Amygdala (tissue), 56 donors: ENCODE results near the gene CCDC15.
"Not testable (repeated sequence)": the region's sequence is repeated elsewhere in the genome, so short reads cannot be mapped to it uniquely, and the experiment has no call there.

Source experiments
- DNase-seq, 56 donors: peaks; one replicate each; lab custom pipeline; 2025; lab: John Stamatoyannopoulos, UW

CCDC15 gene

DNA sequence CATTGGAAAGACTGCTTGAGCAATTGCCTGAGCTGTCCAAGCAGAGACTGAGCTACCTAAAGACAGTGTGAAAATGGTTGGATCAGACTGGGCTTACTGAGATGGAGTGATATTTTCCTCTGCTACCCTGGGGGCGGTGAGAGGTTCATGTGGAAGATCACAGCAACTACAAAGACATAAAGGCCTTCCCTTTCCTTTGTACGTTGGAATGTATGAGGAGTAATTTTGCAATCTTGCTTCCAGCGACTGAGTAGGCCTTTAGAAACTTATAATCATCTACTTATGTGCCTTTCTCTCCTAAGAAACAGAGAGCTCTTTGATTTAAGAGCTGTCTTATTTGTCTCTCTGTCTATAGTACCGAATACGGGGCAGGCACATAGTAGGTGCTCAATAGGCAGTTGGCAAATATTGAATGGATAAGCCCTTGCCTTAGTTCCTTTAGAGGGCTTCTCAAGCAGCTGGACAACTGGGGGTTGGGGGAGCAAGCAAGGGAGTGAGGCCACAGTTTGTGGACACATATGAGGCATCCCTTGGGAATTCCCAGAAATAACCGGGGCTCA lies 15.7 kb upstream of the CCDC15 start:
- no peak for DNase-seq

DNA sequence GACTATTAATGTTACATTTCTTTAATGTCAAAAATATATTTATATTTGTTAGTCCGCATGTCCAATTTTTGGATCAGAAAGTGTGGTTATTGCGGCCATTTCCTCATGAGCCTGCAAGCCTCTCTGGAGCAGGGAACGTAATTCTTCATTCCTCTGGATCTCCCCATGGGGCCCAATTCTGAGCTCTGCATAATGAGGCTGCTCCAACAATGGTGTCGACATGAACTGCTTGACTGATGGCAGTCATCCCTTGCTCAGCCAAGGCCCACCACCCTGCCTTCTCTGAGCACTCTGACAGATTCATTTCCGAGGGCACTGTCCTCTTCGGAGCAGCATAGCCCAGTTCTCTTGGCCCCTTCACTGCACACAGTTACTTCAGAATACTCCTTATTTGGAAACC lies 15.0 kb upstream of the CCDC15 start:
- no peak for DNase-seq

DNA sequence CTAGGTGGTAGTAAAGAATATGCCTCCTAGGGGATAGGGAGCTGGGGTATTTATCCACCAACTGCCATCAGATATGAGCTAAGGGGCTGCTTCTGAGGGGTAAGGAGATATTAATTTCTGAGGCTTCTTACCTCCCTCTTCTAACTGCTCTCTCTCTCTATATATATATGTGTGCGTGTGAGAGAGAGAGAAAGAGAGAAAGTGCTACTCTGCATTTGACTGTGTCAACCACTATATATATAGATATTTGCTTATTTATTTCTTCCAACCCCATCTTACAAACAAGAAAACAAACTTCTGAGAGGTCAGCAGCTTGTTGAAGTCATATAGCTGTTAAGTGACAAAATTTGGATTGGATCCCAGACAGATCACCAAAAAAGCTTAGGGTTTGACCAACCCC lies 12.3 kb upstream of the CCDC15 start:
- no peak for DNase-seq

DNA sequence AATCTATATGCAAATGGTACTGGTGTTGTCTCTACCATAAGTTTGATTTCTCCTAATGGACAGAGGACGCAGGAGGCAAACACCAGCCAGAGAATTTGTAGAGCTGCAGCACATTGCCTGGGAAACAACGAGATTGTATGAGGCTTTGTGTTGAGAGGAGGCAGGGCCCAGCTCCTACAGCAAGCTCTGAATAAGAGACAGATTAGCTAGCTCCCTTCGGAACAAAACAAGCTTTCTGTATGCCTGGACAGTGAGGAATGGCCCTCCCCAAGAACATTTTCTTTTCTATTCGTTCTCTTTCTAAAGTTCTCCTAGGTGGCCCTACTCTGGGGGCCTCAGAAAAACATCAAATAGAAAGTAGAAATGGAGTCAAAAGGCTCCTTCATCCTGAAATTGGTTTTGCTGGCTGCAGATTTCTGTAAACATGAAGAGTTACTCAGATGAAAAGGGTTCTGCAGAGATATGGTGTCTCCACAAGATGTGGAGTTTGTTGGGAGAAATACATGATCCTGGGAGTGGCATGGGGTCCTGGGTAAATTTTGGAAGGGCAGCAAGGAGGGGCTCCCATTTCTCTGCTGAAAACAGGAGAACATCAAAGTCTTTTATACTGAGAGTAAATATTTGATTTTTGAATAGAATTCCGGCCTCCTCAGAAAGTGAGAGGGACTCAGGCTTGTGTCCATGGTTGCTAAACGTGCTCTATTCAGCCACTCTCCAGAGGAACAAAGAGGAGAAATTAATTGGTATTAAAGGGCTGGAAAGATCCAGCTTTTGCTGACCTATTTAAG lies 11.3 kb upstream of the CCDC15 start:
- peak in 41 of 56 donors; percentile 14 to 92 (median 63) for DNase-seq

DNA sequence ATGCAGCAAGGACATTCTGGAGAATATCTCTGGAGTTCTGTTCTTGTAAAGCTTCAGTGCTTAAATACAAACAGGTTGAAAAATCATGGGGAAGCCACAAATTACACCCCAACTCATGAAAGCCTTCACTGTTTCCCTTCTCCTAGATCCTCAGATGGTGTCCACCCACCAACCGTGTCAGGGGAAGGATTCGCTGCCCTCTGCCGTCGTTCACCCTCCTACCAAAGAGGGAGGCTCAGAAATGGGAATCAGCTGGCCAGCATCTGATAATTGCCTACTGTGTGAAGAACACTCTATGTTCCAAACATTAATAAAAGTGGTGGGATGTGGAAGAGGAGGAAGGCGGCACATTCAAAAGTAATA lies 10.8 kb upstream of the CCDC15 start:
- DNase-seq = peak in 50 of 56 donors; percentile 19 to 88 (median 65)

DNA sequence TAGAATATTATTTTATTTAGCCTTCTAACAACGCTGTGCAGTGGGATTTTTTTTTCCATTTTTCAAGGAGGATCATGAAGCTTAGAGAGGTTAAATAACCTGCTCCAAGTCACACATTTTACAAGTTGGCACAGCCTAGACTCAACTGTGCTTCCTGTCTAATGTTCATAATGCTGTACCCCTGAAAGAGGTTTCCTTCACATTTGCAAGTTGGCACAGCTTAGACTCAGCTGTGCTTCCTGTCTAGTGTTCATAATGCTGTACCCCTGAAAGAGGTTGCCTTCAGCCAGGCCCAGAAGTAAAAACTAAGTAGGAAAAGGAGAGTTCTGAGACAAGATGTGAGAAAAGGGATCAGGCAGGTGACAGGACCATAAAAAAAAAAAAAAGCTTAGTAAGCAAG lies 10.3 kb upstream of the CCDC15 start:
- peak in 1 of 56 donors; percentile 33 for DNase-seq

DNA sequence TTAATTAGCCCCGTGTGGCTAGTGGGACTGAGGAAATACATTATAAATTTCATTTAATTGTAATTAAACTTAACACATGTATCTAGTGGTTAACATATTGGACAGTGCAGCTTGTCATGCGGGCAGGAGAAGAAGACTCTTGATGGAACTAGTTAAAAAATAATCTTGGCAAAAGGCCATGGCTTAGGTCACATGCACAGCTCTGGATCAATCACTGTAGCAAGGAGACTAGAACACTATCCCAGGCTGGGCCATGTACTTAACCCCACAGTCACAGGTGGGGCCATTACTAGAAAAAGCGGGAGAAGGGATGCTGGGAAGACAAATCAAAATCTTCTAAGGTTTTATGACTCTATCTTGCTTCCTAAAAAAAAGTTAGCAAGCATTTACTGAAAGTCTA lies 9.4 kb upstream of the CCDC15 start:
- peak in 1 of 56 donors; percentile 24 for DNase-seq

DNA sequence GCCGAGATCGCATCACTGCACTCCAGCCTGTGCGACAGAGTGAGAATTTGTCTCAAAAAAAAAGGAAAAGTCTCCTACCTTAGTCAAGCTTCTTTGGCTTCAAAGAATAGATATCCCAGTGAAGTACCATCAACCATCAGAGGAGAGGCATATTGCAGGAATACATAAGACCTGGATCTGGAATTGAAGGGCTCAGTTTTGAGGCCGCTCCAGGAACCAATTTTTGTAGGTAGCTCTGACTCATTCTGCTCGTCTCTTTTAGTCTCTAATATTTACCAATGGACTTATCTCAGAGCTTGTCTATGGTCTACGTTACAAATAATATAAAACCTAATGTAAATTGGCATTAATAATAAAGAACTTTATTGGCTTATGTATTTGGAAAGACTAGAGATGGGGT lies 8.2 kb upstream of the CCDC15 start:
- no peak for DNase-seq

DNA sequence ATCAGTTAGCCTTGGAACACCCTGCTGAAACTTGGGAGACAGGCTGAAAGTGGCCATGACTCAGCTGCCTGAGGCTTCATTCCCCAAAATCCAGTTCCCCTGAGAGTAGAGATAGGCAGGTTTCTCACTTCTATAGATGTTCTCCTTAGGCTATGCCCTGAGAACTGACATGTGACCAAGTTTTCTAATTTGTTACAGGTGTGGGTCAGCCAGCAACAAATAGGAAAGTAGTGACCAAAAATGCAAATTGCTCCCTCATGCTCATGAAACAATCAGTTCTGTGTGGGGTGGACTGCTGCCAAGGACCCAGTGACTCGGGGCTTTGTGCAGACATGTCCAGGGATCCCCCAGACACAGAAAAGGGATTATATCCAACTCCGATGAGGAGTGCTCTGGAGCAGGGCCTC lies 7.3 kb upstream of the CCDC15 start:
- peak in 51 of 56 donors; percentile 17 to 95 (median 67) for DNase-seq

DNA sequence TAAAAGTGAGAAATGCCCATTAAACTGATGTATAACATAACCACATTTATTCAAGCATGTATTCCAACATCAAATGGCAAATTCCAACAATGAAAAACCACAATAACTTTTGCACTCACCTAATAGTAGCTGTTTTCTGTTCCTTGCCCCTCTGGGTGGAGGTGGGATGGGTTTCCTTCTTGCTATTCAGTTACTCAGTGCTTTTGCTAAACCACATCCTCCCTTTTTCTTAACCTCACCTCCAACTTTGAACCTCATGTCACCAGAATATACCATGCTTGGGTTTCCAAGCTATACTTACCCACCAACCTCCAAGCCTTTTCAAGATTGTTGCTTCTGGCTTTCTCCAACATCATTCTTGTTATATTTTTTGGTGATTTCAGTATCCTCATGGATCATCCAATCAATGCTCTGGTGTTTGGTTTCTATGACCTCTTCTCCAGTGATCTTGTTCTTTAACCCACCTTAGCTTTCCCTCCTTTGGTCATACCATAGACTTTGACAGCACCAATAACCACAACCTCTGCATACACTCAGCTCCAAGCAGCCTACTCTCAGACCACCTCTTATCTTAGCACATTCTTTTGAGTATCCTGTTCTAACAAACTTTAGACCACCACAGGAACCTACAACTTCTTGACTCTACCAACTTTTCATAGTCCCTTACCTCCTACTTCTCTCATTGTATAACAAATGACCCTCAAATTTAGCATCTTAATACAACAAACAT lies 3.2 kb upstream of the CCDC15 start:
- no peak for DNase-seq

DNA sequence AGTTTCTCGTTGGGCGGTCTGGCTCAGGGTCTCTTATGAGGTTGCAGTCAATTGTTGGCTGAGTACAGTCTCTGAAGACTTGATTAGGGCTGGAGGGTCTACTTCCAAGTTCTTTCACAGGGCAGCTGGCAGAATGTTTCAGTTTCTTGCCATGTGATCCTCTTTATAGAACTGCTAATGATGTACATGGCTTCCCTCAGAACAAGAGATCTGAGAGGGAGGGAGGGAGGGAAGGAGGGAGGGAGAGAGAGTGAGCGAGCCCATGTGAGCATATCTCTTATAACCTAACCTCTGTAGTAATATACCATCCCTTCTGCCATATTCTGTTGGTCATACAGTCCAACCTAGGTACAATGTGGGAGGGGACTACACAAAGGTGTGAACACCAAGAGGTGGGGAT lies 2.7 kb upstream of the CCDC15 start:
- DNase-seq = no peak

DNA sequence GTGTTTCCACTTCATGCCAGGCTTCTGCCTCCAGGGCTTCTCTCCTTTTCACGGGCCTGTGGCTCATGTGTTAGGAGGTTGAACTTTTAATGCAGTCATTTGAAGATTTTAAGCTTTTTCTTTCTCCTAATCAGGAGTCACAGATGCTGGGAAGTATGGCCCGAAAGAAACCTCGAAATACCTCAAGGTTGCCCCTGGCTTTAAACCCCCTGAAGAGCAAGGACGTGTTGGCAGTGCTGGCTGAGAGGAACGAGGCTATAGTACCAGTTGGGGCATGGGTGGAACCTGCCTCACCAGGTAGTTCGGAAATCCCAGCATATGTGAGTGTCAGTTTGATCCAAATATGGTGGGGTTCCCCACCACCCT lies 571 bp downstream of the CCDC15 start:
- DNase-seq = no peak

DNA sequence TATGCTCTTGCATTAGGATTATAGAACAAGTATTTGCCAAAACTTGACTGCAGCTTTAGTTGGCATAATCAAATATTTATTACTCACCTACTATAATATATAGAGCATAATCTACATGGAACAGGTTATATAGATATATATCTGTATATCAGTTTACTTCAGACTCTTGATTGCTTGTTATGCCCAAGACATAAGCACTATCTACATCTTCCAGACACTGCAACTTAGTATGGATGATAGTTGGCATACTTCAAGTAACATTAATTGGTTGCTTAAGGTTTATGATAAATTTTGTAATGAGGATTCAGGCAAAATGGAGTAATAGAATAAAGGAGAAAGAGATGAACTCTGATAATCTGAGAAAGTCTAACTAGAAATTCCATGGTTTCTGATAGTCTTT lies 1.0 kb downstream of the CCDC15 start:
- no peak for DNase-seq

DNA sequence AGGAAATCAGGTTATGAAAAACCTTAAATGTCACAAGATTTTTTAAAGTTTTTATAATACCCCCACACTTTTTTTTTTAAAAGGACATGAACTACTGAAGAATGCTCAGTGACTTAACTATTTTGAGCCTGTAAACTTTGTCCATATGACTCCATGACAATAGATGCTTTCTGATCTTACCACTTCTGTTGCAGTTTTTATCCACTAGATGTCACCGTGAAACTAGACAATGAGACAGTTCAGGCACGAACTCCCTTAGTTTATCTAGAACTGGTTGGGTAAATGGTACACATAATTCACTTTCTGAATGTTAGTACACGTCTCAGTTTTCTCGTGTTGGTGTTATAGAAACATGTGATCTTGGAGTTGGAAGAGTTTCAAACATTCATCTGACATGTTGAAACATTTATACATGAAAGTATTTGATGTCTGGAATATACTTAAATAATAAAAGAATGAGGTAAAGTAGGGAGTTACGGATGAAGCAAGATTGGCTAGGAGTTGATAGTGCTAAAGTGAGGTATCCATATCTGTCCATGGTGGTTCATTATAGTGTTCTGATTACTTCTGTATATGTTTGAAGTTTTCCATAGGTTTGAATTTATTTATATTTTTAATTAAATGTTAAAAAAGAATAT lies 8.1 kb downstream of the CCDC15 start:
- peak in 2 of 56 donors; percentile 13 to 75 for DNase-seq

DNA sequence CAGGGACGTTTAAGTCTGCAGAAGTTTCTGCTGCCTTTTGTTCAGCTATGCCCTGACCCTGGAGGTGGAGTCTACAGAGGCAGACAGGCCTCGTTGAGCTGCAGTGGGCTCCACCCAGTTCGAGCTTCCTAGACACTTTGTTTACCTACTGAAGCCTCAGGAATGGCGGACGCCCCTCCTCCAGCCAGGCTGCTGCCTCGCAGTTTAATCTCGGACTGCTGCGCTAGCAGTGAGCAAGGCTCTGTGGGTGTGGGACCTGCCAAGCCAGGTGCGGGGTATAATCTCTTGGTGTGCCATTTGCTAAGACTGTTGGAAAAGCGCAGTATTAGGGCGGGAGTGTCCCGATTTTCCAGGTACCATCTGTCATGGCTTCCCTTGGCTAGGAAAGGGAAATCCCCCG lies 14.2 kb downstream of the CCDC15 start:
- DNase-seq = not testable (repeated sequence)

DNA sequence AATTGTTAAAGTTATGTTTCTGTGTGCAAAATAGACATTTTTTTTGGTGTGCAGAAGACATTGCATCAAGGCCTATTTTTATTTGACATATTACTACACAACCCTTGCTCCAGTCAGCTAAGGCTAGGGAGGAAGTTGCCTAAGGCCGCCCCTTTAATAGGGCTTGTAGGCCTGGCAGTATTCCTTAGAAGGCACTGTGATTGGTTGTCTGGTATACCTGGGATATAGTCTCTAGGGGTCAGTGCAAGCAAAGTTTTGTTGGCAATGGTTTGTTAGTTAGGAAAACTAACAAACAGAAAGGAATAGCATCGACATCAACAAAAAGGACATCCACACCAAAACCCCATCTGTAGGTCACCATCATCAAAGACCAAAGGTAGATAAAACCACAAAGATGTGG lies 16.9 kb downstream of the CCDC15 start:
- no peak for DNase-seq

DNA sequence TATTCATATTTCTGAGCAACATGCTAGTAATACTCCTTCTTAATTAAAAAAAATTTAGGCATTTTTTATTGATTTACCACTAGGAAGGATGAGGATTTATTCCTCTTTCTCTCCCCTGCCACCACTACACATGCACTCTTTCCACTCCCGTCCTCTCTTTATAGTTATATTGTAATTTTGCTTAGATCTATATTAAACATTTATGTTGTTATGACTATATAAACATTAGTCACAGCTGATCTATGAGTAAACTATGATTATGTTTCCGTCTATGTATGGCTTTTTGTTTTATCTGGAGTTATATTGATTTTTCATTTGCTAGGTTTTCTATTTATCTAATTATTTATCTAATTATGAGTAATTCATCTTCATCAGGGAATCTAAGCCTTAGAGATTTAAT lies 17.8 kb downstream of the CCDC15 start:
- no peak for DNase-seq

DNA sequence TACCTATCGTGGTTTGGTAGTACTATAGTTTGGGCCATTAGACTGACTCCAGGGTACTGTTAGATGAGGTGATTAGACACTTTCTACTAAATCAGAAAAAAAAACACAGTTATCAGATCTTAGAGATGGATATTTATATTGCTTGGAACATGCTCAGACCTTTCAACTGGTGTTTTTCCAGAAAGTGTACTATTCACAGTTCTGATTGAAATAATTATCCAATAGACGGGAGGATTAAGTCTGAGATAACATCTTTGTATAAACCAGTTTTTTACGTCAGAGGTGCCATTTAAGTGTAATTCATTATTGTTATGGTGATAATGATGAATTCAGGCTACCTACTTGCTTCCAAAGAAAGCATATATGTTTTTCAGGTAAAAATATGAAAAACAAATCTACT lies 22.5 kb downstream of the CCDC15 start:
- DNase-seq = no peak

DNA sequence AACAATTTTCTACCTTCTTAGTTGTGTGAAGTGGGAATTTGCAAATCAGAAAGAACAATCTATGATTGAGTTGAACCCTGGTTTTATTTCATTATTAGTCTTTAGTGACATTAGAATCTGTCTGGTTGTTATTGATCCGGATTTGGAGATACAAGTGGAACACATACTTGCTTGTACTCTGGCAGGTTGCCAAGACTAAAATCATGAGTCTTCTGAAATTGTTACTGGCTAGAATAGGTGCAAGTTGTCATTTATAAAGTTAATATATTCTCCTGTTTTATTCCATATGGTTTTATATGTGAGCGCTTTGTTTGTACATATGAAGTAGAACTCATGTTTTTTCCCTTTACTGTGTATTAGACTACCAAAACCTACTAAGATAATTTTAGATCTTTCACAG lies 23.0 kb downstream of the CCDC15 start:
- DNase-seq = no peak

DNA sequence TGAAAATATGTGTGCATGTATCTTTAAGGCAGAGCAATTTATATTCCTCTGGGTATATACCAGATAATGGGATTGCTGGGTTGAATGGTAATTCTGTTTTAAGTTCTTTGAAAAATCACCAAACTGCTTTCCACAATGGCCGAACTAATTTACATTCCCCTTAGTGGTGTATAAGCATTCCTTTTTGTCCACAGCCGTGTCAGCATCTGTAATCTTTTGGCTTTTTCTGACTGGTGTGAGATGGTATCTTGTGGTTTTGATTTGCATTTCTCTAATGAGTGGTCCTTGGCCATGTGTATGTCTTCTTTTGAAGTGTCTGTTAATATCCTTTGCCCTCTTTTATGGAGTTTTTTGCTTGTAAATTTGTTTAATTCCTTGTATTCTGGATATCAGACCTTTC lies 24.3 kb downstream of the CCDC15 start:
- DNase-seq = no peak

DNA sequence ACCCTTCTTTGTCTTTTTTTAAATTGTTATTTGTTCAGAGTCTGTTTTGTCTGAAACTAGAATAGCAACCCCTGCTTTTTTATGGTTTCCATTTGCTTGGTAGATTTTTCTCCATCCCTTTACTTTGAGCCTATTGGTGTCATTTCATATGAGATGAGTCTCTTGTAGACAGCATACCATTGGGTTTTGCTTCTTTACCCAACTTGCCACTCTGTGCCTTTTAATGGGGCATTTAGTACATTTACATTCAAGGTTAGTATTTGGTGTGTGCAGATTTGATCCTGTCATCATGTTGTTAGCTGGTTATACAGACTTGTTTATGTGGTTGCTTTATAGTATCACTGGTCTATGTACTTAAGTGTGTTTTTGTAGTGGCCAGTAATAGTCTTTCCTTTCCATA lies 28.0 kb downstream of the CCDC15 start:
- no peak for DNase-seq
